Left cardiac atrium (tissue), 4 donors: Measurements from ENCODE around the gene CDH16. TPM values are rescaled to one million over a fixed set of nuclear protein-coding genes. Genes with fewer than 3 reads are reported as not detected.

Experiments used
- ATAC-seq, 2 donors: fragments of 200-7000 bp; cut with Tn5 transposase; one replicate each; pipeline ENCODE4 v1.9.1; 2020; ENCODE audit warnings: mild to moderate bottlenecking in 2 of 2, moderate library complexity in 2 of 2
- DNase-seq: peaks from one replicate; pipeline ENCODE4 v3.0.0-alpha.2; 2020
- intact Hi-C, 2 donors: fragments of 100-400 bp; cut with DNase I; formaldehyde crosslinking; loops; one replicate each; pipeline versions ENCODE4 v1.14.1 to v1.15.1; 2022 to 2023
- total RNA-seq, 2 donors: library from RNA; stranded (reverse); fragmentation: NEBNext Ultra II Directional; extraction: Animal tissue kit (Norgen Biotek cat#: 25700); gene quantifications; one replicate each; pipeline ENCODE4 v1.2.1, GENCODE V29; 2021
- donor health status: DM: no; HTN: yes; CAD: no.
- donor health status: DM: no; HTN: yes; CAD: no; lungs with severe emphysema.
- donor health status: DM: yes; HTN: yes; CAD: no.
- donor health status: Dilated cardiomyopathy.

The CDH16 gene
- total RNA-seq, 2 donors from 2014 or later: 0.39 to 0.47 TPM

DNA sequence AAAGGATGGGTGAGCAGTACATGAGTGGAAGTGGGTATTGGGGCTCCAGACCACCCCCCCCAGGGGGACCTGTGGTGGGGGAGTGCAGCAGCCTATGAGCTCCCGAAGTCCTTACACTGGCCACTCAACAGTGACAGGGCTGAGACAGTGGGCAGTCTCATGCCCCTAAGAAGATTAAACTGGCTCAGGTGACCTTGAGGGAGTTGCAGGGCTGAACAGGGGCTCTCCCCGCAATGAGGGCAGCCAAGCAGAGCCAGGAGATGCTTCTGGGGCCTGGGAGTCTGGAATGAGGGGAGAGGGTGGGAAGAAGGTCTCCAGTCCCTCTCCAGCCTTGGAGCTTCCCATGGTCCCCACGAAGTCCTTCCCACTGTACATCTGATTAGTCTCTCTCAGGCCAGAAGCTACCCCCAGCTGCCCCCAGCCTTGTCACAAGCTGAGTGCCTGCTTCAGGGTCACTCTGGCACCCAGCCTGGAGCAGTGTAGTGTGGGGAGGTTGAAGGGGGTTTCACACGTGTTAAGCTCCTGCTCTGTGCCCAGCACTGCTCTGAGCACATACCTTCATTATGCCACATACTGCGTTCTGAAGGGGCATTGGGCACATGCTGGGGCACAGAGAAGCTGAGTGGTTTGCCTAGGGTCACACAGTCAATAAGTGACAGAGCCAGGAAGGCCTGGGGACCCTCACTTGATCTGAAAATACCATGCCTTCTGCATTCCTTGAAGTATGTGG, 1.0 kb upstream of the CDH16 start:
- DNase-seq (no peak), ATAC-seq (peak; percentile 3 to 6)
- intact Hi-C loops: no loop called here

DNA sequence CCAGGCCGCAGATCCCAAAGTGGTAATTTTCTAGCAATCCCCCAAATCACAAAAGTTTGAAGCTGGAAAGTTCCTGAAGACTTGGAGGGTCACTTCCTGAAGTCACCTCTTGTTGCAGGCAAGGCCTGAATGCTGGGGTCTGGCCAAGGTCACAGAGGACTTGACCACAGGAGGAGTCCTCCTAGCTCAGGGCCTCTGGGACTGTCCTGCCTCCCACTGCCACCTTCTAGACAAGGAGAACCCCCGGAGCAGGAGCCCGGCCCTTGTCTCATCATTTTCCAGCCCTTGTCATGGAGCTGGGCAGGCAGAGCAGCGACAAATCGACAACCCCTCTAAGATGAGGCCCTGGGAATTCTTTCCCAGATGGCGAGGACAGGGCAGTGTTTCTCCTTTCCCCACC, 330 bp downstream of the CDH16 start:
- no peak for DNase-seq
- ATAC-seq: no peak
- intact Hi-C loops: no loop called here

DNA sequence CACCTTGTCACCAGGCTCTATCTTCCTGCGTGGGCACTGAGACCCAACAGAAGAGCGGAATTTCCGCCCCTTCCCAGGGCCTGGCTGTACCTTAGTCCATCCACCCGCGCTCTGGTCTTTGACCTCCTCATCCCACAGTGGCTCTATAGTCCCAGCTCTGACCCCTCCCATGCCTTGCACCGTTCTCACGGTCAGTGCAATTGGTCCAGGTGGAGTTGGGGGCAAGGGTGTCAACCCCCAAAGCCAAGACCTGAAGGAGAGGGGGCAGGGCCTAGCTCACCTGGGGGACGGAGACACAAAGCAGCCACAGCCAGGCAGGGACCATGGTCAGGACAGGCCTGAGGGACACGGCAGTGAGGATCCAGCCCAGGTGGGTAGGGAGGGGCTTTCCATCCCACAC, 944 bp downstream of the CDH16 start:
- intact Hi-C loops: no loop called here
- ATAC-seq (no peak), DNase-seq (no peak)

DNA sequence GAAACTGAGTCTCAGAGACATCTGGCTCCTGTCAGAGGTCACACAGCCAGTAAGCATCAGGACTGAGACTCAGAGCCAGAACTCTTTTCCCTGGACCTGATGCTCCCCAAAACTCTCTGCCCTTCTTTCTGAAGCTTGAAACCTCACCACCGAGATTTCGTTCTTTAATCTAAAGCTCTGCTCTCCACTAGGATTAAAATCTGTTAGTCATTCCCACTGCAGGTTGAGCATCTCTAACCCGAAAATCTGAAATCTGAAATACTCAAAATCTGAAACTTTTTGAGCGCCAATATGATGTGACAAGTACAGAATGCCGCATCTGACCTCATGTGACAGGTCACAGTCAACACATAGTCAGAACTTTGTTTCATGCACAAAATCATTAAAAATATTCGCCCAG, 2.2 kb downstream of the CDH16 start:
- DNase-seq (no peak), ATAC-seq (no peak)
- intact Hi-C loops: no loop called here

DNA sequence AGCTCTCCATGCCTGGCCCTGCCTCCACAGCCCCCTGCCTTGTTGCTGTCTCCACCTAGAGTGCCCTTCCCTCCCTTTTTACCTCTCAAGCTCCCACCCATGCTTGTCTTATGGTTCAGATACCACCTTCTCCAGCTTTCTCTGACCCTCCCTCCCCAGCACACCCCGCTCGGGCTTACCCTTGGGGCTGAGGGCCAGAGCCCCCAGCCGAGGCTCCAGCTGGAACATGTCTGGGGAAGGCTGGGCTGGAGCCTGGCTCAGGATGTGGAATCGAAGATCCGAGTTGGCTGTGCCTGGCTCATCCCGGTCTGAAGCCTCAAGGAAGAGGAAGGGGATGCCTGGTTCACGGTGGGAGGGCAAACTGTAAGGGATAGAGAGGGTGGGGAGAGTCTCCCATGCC, 3.6 kb downstream of the CDH16 start:
- intact Hi-C loops: no loop called here
- ATAC-seq (no peak), DNase-seq (no peak)

DNA sequence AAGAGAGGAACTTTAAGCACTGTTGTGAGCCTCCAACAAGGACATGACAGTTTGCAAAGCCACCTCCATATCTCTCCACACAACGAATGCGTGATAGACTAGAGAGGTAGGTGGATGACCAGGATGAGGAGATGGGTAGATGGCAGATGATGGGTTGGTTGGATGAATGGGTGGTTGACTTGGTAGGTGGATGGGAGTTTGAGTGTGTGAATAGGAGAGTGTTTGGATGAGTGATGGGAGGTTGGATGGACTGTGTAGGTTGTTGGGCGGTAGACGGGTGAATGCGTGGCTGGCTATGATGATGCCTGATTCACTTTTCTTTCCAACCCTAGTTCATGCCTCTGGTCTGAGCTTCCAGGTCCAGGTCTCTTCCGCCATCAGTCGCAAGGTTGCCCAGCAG, 4.1 kb downstream of the CDH16 start:
- ATAC-seq: no peak
- no peak for DNase-seq
- intact Hi-C loops: no loop called here

DNA sequence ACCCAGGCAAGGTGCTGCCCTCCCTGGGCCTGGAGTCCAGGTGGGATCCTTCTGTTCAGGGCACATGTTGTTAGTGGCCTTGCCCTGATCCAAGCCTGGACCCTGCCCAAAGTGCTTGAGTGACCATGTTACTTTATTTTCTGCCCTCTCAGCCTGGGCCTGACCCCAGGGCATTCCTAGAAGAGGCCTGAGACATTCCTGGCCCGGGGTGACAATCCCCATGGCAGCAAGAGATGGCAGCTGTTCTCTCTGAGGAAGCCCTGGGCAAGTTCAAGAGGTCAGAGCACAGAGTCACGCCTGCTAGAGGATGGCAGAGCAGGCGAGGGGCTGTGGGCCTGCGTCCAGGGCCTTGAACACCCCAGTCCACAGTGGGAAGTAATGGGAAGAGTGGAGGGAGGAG, 5.0 kb downstream of the CDH16 start:
- intact Hi-C loops: no loop called here
- DNase-seq (no peak), ATAC-seq (no peak)

DNA sequence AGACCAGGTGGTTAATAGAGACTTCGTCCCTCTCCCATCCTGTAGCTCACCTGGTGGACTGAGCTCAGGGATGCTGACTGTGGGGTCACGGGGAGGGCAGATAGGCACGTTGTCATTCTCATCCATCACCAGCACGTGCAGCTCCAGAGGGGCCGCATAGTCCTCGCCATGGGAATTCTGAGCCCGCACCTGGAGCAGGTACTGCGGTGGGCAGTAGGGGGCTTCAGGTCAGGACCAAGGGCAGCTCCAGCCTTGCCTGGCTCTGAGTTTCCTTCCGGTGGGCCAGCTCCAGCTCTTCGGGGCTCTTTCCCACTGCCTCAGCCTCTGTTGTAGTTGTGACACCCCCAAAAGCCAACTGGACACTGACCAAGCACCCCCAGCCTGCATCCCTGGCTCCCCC, 5.6 kb downstream of the CDH16 start:
- intact Hi-C loops: no loop called here
- ATAC-seq (no peak), DNase-seq (no peak)

DNA sequence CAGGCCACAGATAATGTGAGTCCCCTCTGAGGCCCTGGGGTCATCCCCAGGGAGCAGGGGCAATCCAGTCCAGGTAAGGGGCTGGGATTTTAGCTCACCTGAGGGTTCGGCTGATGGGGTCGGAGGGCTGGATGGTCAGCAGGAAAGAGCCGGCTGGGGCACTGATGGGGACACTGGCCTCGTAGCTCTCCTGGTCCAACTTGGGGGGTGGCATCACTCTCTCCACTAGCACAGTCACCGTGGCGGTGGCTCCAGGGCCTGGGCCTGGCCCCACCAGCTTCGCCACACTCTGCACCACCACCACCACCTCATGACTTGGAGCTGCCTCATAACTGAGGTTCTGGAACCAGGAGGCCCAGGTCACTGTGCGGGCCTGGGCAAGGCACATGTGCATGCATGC, 6.9 kb downstream of the CDH16 start:
- no peak for ATAC-seq
- intact Hi-C loops: no loop called here
- DNase-seq: no peak

DNA sequence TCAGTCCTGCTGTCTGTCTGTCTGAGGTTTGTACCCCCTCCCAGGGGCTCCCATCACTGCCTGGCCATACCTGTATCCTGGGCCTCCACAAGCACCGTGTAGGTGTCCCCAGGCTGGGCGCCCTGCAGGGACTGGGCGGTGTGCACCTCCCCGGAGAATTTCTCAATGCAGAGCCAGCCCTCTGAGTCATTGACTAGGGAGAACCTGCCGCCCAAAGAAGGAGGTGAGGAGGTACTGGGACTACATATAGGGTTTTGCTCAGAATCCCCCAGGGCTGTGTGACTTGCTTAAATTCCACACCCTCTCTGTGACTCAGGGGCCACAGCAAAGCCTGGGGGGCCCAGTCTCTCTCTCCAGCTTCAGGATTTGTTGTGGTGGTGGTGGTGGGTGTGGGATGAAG, 7.6 kb downstream of the CDH16 start:
- intact Hi-C loops: no loop called here
- ATAC-seq (peak in 1 of 2 donors; percentile 23), DNase-seq (peak; percentile 19)

DNA sequence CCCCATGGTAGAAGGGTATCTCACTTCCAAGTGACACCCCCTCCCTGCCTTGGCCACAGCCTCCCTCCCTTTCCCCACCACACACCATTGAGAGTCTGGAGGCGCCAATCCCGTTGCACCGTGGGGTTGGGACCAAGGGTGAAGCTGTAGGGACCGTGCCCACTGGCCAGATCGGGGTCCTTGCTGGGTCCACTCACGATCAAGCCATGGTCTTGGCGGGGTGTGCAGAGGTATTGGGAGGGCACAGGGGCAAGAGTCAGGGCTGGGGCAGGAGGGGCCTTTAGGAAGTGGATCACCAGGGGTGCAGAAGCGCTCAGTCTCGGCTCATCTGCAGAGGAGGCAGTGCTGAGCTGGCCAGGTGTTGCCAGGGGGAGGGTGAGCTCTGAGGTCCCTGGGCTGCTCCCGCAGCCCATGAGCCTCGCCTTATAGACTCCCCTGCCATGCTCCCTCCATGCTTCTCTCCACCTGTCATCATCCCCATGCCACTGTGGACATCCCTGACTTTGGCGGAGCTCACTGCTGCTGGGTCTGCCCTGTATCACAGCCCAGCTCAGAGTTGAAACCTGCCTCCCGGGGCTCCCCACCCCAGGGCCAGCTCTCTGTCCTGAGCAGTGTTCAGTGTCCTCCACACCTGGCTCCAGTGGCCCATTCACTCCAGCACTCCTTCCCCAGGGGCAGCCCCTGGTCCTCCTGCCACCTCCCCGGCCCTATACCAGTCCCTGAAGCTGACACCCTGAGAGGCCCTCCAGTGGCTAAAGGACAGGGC, 8.3 kb downstream of the CDH16 start:
- ATAC-seq (no peak), DNase-seq (peak; percentile 15)
- intact Hi-C loops: no loop called here

DNA sequence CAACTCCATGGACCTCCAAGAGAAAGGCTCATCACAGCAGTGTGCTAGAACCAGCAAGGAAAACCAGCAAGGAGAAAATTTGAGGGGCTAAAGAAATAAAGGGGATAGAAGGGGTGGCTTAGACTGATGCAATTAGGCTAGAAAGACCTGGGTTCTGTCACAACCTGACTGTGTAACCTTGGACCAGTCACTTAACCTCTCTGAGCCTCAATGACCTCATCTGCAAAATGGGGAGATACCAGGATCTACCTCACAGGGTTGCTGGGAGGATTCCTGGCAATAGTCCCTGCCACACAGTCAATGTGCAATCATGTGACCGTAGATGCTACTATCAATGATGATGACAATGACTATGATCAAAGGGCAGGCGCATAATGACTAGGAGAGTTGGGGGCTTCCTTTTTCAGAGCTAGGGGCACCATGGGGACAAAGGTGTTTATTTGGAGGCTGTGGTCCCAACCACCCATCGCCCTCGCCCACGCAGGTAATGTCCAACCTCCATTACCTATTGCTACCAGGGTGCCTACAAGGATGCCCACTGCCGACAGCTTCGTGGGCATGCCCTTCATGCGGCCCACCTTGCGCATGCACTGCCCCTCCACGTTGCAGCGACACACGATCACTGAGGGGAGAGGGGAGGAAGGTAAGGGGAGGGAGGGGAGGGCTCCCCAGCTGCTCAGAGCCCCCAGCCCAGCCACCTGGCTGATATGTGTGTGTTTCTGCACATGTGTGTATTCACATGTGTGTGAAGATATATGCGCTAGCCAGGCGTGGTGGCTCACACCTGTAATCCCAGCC, 9.7 kb downstream of the CDH16 start:
- DNase-seq (peak; percentile 2), ATAC-seq (no peak)
- intact Hi-C loops: no loop called here

DNA sequence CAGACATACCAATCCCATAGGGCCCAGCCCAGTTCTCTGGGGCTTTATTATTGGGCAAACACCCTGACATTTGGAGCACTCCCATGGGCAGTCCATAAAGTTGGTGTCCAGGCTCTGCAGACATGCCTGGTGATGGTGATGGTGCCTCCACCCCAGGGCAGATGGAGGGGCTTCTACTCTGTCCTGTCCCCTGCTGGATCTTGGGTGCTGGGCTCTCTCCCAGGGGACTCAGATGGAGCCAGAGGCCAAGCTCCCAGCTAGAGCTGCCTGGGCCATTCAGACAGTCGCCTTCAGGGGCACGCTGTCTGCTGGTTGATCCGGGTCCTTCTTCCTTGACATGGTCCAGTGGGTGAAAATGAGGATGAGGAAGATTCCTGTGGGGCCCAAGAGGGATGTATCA, 10.6 kb downstream of the CDH16 start:
- intact Hi-C loops: no loop called here
- no peak for ATAC-seq
- DNase-seq: peak; percentile 3

DNA sequence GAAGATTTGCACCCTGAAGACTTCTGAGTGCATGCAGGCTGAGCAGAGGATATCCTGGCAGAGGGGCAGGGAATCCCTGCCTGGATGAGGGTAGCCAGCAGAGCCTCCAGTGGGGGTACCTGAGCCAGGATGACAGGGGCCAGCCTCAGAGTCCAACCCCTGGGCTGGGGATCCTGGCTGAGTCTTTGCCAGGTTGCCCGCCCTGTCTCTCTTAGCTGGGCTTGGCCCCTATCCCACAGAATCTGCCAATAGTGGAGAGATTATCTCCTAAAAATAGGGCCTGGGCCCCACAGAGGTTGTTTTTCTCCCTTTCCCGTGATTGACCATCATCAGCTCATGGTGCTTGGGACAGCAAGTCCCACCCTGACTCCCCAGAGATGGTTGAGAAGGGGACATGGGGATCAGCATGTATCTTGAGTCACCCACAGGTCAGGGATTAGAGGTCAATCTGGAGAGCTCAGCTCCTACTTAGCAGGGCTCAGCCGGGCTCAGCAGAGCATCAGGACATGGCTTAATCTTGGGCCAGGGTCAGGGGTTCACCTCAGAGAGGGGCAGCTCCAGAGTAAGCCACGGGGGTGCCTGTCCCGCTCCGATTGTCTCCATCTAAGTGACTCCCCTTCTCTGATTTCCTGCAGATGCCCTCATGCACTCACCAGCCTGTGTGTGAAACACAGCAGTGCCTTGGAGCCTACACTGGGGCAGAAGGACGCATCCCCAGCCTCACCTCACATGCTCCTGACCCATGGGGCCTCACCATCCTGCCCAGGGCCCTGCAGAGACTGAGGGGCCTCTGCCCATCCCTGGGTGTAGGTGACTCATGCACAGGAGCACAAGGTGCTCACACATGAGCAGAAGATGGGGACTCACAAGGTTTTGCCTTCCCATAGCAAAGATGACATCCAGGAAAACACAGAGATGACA, 11.5 kb downstream of the CDH16 start:
- peak in 1 of 2 donors; percentile 12 for ATAC-seq
- DNase-seq: peak; percentile 39
- intact Hi-C loops: no loop called here

DNA sequence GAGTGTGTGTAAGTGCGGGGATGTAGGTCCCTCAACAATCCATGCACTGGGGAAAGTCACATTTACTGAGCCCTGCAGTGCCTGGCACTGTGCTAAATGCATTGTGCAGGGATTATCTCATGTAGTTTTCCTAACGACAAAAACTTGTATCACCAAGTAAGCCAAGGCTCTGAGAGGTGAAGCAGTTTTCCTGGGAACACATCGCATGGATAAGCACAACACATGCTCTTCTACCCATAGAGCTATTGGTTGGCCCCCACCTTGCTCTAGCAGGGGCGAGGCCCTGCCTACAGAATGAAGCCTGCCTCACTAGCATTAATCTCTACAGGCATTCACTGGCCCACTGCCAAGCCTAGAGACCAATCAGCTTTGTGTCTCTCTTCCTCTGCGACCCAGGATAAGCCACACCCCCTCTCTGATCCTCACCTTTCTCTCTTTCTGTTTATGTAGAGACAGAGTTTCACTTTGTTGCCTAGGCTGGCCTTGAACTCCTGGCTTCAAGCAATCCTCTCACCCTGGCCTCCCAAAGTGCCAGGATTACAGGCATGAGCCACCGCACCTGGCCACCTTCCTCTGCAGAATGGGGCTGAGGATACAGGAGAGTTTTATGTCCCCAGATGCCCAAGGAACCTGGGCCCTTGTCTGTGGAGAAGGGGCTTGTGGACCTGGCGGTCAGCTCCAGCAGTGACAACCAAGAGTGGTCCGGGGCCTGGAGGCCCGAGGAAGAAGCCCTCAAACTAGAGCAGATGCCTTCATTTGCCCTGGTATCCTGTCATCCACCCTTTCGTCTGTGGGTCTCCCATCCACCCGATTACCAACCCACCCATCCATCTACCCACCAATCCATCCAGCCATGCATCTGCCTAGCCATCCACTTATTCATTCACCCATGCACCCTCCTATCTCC, 12.8 kb downstream of the CDH16 start:
- intact Hi-C loops: no loop called here
- ATAC-seq (peak in 1 of 2 donors; percentile 12), DNase-seq (peak; percentile 71)

DNA sequence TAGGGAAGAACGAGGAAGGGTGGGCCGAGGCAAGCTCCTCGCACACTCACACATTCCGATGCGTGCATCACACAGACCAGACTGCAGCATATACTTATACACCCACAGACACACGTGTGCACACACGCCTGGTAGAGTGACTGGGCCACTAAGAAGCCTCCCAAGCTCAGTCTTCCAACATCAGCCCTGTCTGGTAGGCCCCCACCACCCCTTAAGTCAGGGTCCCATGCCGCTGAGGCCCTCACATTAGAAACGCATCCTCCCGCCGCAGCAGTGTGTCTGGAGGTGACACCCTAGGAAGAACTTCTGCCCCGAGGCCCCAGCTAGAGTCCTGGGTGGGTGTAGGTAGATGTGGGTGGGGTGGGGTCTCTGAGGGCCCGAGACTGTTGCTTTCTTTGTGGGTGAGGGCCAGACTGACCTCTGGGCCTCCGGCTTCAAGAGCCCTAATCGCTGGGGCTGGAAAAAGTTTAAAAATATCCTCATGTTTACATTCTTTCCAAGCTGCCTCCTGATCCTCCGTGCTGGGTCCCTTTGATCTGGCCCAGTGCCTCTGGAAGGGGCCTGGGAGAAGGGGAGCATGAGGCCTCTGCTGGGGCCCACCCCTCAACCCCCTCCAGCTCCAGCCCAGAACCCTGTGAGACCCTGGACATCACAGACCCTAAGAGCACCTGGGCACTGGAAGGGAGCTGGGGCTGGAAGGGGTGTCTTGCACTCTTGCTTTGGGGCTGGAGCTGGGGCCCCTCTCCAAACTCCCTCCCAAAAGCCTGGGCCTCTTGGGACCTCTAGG, 13.6 kb downstream of the CDH16 start:
- intact Hi-C loops: no loop called here
- peak; percentile 18 for DNase-seq
- no peak for ATAC-seq

DNA sequence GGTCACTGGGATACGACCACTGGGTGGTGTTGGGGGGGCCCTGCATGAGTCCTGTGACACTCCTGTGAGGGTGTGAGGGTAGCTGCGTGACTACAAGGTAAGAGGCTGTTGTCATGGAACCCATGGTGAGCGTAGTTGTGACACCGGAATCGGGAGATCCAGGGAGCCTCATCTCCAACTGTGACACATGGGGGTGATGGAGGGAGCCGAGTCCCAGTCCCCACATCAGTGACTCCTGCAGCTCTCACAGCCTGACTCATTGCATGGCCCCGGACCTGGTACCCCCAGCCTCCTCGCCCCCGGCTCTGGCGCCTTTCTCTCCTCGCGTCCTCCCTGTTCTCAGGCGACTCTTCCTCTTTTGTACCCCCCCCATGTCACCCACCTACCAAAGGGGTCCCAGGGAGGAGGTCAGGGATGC, 14.2 kb downstream of the CDH16 start:
- DNase-seq (no peak), ATAC-seq (no peak)
- intact Hi-C loops: no loop called here
